ENCODE data around the gene IRF2. TPM values are rescaled to one million over a fixed set of nuclear protein-coding genes. Genes with fewer than 3 reads are reported as not detected.

IRF2 gene
- total RNA-seq, 2 experiments from 2014 or later = 11.4 to 14.9 TPM

- Histone ChIP-seq H3K27ac (ENCODE audit: low read depth in 1 of 2, low read length in 2 of 2) (no peak overlapping the region), H3K36me3 (ENCODE audit: insufficient read depth, low read length) (peaks cover 97% of the 10 kb centered on the region), H3K27me3 (ENCODE audit: control insufficient read depth in 1 of 2, insufficient read depth in 2 of 2, low read length in 2 of 2) (no peaks in the 10 kb centered on the region), H3K9me3 (ENCODE audit: control insufficient read depth in 1 of 2, insufficient read depth in 1 of 2, low read length in 2 of 2) (no peaks in the 10 kb centered on the region), H3K4me1 (ENCODE audit: insufficient read depth, low read length) (peaks cover 8% of the 10 kb centered on the region), H3K4me3 (ENCODE audit: low read length) (no peak overlapping the region)
- Mint-ChIP-seq H3K27me3 (no peaks in the 10 kb centered on the region), H3K9me3 (no peaks in the 10 kb centered on the region), H3K4me3 (no peak overlapping the region), H3K36me3 (ENCODE audit: low read depth) (peaks cover 96% of the 10 kb centered on the region), H3K27ac (no peak overlapping the region), H3K4me1 (ENCODE audit: low read depth) (peaks cover 4% of the 10 kb centered on the region)
- intact Hi-C loops (cut with DNase I, micrococcal nuclease) = no loop called here
- ChIA-PET POLR2A (no interaction called here), CTCF (no interaction called here)
- no peak for TF ChIP-seq CTCF (IDR thresholded peaks at IDR 0.05)
- DNase-seq (no peak), ATAC-seq (ENCODE audit: poor library complexity) (no peak)
Observed at GRCh38 chr4:184400891-184401290, 73.5 kb downstream of the IRF2 start.

GRCh38 chr4:184400375-184400870, 73.9 kb downstream of the IRF2 start:
- no peak overlapping the region for H3K27ac Mint-ChIP-seq
- no peaks in the 10 kb centered on the region for H3K9me3 Mint-ChIP-seq
- POLR2A ChIA-PET = no interaction called here
- H3K9me3 ChIP-seq (ENCODE audit: control insufficient read depth in 1 of 2, insufficient read depth in 1 of 2, low read length in 2 of 2) = no peaks in the 10 kb centered on the region
- H3K4me1 ChIP-seq (ENCODE audit: insufficient read depth, low read length) = peaks cover 8% of the 10 kb centered on the region
- no peak overlapping the region for H3K4me3 ChIP-seq (ENCODE audit: low read length)
- intact Hi-C loops (cut with DNase I, micrococcal nuclease) = no loop called here
- H3K36me3 Mint-ChIP-seq (ENCODE audit: low read depth) = peaks cover 96% of the 10 kb centered on the region
- TF ChIP-seq CTCF (IDR thresholded peaks at IDR 0.05) = no peak
- H3K27ac ChIP-seq (ENCODE audit: low read depth in 1 of 2, low read length in 2 of 2) = no peak overlapping the region
- H3K36me3 ChIP-seq (ENCODE audit: insufficient read depth, low read length) = peaks cover 97% of the 10 kb centered on the region
- no peak for DNase-seq
- no peak for ATAC-seq (ENCODE audit: poor library complexity)
- no peaks in the 10 kb centered on the region for H3K27me3 Mint-ChIP-seq
- no peak overlapping the region for H3K4me3 Mint-ChIP-seq
- H3K4me1 Mint-ChIP-seq (ENCODE audit: low read depth) = peaks cover 7% of the 10 kb centered on the region
- no peaks in the 10 kb centered on the region for H3K27me3 ChIP-seq (ENCODE audit: control insufficient read depth in 1 of 2, insufficient read depth in 2 of 2, low read length in 2 of 2)
- CTCF ChIA-PET = no interaction called here

GRCh38 chr4:184399512-184399908, 74.8 kb downstream of the IRF2 start:
- no peaks in the 10 kb centered on the region for H3K9me3 ChIP-seq (ENCODE audit: control insufficient read depth in 1 of 2, insufficient read depth in 1 of 2, low read length in 2 of 2)
- Mint-ChIP-seq H3K36me3 (ENCODE audit: low read depth) (peaks cover 95% of the 10 kb centered on the region), H3K4me3 (no peak overlapping the region), H3K27me3 (no peaks in the 10 kb centered on the region), H3K27ac (no peak overlapping the region), H3K4me1 (ENCODE audit: low read depth) (peaks cover 7% of the 10 kb centered on the region), H3K9me3 (no peaks in the 10 kb centered on the region)
- no peak overlapping the region for H3K4me3 ChIP-seq (ENCODE audit: low read length)
- ATAC-seq (ENCODE audit: poor library complexity) (no peak), DNase-seq (no peak)
- H3K27me3 ChIP-seq (ENCODE audit: control insufficient read depth in 1 of 2, insufficient read depth in 2 of 2, low read length in 2 of 2) = no peaks in the 10 kb centered on the region
- intact Hi-C loops (cut with DNase I, micrococcal nuclease) = no loop called here
- H3K27ac ChIP-seq (ENCODE audit: low read depth in 1 of 2, low read length in 2 of 2) = no peak overlapping the region
- H3K36me3 ChIP-seq (ENCODE audit: insufficient read depth, low read length) = peaks cover 94% of the 10 kb centered on the region
- H3K4me1 ChIP-seq (ENCODE audit: insufficient read depth, low read length) = peaks cover 8% of the 10 kb centered on the region
- no peak for TF ChIP-seq CTCF (IDR thresholded peaks at IDR 0.05)
- POLR2A ChIA-PET = interaction anchor here (0.8 kb wide), 1 partner anchor 10 kb away, joined by 7 read pairs; no protein-coding TSS in a partner anchor
- CTCF ChIA-PET = no interaction called here
